Retinal pigment epithelial cell (primary cell): ENCODE results near the gene GSS.
A peak's percentile ranks its signal among the peaks of the same experiment; 100 is the strongest.

Experiments
- DNase-seq: peaks from one replicate; pipeline ENCODE4 v3.0.0-alpha.2; 2010; ENCODE audit warnings: low read depth
- H3K4me3 ChIP-seq: 2 replicates; pipeline ENCODE4 v1.5.1; 2011; ENCODE audit warnings: mild to moderate bottlenecking, low read length, control low read depth, moderate library complexity
- TF ChIP-seq, protein P1 (sequence below): conservative IDR thresholded peaks from 2 replicates; pipeline ENCODE4 v1.5.1; 2011; ENCODE audit warnings: low read depth, low read length, control low read depth, inconsistent platforms

GSS gene

DNA sequence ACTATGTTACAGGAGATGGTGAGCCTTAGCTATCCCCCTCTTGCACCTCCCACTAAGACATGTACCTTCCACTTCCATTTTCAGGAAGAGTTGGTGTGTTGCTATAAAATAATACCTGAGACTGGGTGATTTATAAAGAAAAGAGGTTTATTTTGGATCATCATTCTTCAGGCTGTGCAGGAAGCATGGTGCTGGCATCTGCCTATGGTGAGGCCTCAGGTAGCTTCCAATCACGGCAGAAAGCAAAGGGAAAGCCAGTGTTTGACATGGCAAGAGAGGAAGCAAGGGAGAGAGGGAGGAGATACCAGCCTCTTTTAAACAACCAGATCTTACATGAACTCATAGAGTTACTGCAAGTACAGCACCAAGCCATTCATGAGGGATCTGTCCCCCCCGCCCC is 32.2 kb downstream of the GSS start:
- DNase-seq = no peak
- TF ChIP-seq, protein P1, sequence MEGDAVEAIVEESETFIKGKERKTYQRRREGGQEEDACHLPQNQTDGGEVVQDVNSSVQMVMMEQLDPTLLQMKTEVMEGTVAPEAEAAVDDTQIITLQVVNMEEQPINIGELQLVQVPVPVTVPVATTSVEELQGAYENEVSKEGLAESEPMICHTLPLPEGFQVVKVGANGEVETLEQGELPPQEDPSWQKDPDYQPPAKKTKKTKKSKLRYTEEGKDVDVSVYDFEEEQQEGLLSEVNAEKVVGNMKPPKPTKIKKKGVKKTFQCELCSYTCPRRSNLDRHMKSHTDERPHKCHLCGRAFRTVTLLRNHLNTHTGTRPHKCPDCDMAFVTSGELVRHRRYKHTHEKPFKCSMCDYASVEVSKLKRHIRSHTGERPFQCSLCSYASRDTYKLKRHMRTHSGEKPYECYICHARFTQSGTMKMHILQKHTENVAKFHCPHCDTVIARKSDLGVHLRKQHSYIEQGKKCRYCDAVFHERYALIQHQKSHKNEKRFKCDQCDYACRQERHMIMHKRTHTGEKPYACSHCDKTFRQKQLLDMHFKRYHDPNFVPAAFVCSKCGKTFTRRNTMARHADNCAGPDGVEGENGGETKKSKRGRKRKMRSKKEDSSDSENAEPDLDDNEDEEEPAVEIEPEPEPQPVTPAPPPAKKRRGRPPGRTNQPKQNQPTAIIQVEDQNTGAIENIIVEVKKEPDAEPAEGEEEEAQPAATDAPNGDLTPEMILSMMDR = no peak

DNA sequence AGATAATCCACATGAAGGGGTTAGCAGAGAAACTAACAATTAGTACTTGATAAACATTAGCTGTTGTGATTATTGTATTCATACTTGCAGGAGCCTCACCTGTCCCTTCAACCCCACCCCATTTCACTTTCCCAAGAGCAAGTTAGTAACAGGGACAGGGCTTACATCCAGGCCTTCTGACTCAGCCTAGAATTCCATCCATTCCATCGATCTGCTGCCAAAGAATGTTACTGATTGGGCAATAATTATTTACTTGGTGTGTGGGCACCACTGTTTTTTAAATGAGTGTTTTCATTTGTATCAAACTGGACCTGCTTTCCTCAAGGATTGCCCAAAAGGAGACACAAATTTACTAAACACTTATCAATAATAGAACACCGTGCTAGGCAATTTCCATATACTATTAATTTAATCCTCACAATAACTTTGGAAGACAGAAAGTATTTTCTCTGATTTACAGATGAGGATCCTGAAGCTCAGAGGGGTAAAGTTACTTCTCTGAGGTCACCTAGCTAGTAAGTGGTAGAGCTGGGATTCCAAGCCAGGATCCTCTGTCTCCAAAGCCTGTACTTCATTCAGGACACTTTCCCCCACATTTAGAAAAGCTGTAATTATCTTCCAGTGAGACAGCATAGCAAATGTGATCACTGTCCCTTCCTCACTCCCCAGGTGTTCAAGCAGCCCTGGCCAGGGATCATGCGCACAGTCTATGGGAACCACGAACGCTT is 32.8 kb downstream of the GSS start:
- H3K4me3 ChIP-seq = no peak overlapping the region
- peak; percentile 73 for DNase-seq
- TF ChIP-seq, protein P1 = no peak

More for the DNA sequence above, 32.2 kb downstream of the GSS start:
- H3K4me3 ChIP-seq = no peak overlapping the region

DNA sequence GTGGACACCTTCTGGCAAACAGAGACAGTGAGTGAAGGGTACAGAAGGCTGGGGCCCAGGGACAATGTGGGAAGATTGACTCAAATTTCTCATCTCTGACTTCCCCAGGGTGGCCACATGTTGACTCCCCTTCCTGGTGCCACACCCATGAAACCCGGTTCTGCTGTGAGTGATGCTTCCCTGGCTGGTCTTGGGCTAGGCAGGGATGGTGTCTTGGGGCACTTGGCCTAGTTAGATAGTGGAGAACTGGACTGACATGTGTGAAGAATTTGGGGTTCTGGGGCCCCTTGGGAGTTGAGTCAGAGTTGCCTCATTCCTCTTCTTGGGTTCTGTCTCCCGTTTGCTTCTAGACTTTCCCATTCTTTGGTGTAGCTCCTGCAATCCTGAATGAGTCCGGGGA is 34.2 kb downstream of the GSS start:
- TF ChIP-seq, protein P1 = no peak
- no peak overlapping the region for H3K4me3 ChIP-seq
- DNase-seq = no peak

GRCh38 chr20:34920055-34920454 is 35.6 kb downstream of the GSS start:
- DNase-seq = no peak
- no peak overlapping the region for H3K4me3 ChIP-seq
- TF ChIP-seq, protein P1 = no peak

DNA sequence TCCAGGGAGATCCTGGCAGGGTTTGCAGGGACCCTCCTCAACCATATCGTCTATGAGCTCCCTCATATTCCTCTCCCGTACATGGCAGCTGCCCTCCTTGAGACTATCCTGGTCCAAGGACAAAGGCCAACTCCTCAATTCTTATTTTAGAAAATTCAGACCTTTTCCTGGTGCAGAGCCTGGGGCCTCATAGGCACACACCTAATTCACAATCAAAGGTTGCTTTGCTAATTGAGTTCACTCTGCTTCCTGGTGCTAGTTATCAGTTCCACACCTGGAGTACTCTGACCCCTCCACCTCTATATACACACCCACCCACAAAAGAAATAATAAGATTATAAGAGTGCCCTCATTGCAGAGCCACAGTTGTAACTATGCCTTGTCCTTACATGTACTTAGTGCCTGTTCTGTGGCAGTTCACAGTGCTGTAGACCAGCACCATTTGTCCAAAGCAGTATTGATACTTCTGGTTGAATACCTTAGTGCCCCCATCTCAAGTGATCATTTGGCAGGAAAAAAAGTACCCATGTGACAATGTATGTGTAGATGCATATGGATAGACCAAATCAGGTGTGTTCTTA is 38.7 kb downstream of the GSS start:
- TF ChIP-seq, protein P1 = no peak
- no peak for DNase-seq
- H3K4me3 ChIP-seq = no peak overlapping the region

DNA sequence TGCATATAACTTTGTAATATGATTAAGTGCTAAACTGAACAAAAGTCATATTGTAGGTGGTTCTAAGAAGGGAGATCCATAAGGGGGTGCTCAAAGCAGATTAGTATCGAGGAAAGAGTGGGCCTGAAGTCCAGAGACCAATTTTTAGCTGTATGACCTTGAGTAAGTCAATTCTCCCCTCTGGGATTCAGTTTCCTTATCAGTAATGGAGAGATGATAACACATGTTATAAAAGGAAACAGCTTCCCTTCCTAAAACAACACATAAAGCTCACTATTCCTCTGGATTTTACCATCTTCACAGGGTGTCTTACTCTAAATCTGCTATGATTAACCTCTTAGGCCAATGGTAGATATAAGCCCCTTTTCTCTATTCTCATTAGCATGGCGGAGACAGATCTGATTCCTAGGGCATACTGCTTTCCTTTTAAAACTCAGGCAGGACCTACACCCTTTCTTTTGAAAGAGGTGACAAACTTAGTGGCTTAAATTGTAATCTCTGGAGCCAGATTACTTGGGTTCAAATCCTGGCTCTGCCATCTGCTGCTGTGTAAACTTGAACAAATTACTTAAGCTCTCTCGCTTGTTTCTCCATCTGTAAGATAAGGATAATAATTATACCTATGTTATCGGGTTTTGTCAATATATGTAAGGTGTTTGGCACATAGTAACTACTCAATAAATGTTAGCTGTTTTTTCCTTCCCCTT is 39.7 kb downstream of the GSS start:
- DNase-seq = no peak
- TF ChIP-seq, protein P1 = no peak
- H3K4me3 ChIP-seq = no peak overlapping the region

GRCh38 chr20:34915131-34915530 is 40.5 kb downstream of the GSS start:
- TF ChIP-seq, protein P1 = no peak
- H3K4me3 ChIP-seq = no peak overlapping the region
- DNase-seq = no peak
